Neutrophil (primary cell): Measurements from ENCODE around the gene PTGIS.

Source experiments
- H3K27ac ChIP-seq: fragments of 200-600 bp; sonication (generic); 2 replicates; pipeline ENCODE4 v1.5.1; 2016; ENCODE audit warnings: mild to moderate bottlenecking, moderate library complexity
- H3K27me3 ChIP-seq: fragments of 200-600 bp; sonication (generic); 2 replicates; pipeline ENCODE4 v1.6.0; 2016; ENCODE audit warnings: mild to moderate bottlenecking
- H3K36me3 ChIP-seq: fragments of 200-600 bp; sonication (generic); 2 replicates; pipeline ENCODE4 v1.5.1; 2017
- H3K4me1 ChIP-seq, 2 experiments: fragments of 200-600 bp in 1 of 2; sonication (generic) in 1 of 2; 1 replicate in 1 of 2; 2 replicates in 1 of 2; pipeline versions ENCODE4 v1.5.1 to v1.6.1; 2013 to 2016; ENCODE audit warnings: low read depth in 1 of 2, low read length in 1 of 2, mild to moderate bottlenecking in 1 of 2, moderate library complexity in 1 of 2; ENCODE audit not compliant: control insufficient read depth in 1 of 2, insufficient read depth in 1 of 2
- H3K4me3 ChIP-seq, 2 experiments: fragments of 200-600 bp in 1 of 2; sonication (generic) in 1 of 2; 1 replicate in 1 of 2; 2 replicates in 1 of 2; pipeline ENCODE4 v1.5.1; 2013 to 2016; ENCODE audit warnings: low read depth in 1 of 2, low read length in 1 of 2, mild to moderate bottlenecking in 1 of 2, moderate library complexity in 1 of 2
- H3K9me3 ChIP-seq: fragments of 200-600 bp; sonication (generic); 2 replicates; pipeline ENCODE4 v1.5.1; 2016
- CTCF ChIP-seq: fragments of 200-600 bp; sonication (generic); IDR thresholded peaks from 2 replicates; pipeline ENCODE4 v1.5.1; 2016; ENCODE audit warnings: antibody characterized with exemption

Gene PTGIS

GRCh38 chr20:49456646-49457045 lies 111.3 kb downstream of the PTGIS start:
- TF ChIP-seq CTCF = no peak
- H3K9me3 ChIP-seq = no peaks in the 10 kb centered on the region
- no peaks in the 10 kb centered on the region for H3K4me1 ChIP-seq
- H3K27ac ChIP-seq = no peak overlapping the region
- H3K4me3 ChIP-seq = no peak overlapping the region
- H3K36me3 ChIP-seq = no peaks in the 10 kb centered on the region
- peaks cover 36% of the 10 kb centered on the region for H3K27me3 ChIP-seq

- H3K27me3 ChIP-seq = peaks cover 38% of the 10 kb centered on the region
- no peak overlapping the region for H3K27ac ChIP-seq
- H3K36me3 ChIP-seq = no peaks in the 10 kb centered on the region
- H3K9me3 ChIP-seq = no peaks in the 10 kb centered on the region
- H3K4me3 ChIP-seq = no peak overlapping the region
- H3K4me1 ChIP-seq = no peaks in the 10 kb centered on the region
- TF ChIP-seq CTCF = no peak
These were observed 112.2 kb downstream of the PTGIS start for GRCh38 chr20:49455691-49456090.
